K562 (cell line): ENCODE results near the gene UBE2M. TPM values are rescaled to one million over a fixed set of nuclear protein-coding genes. Genes with fewer than 3 reads are reported as not detected.
A peak's percentile ranks its signal among the peaks of the same experiment; 100 is the strongest.

ENCODE experiments used
- ATAC-seq: fragments of 200-7000 bp; cut with Tn5 transposase; 3 replicates; pipeline ENCODE4 v1.9.1; 2020; ENCODE audit warnings: moderate library complexity
- BruUV-seq: library from RNA; stranded (reverse); fragments of 400-500 nt; replicated peaks from 2 replicates; lab custom pipeline; 2021; lab: Mats Ljungman, UMichigan
- CTCF ChIA-PET: fragments of 300-600 bp; formaldehyde crosslinking; extraction: SDS; loops from one replicate; lab custom pipeline; 2021; ENCODE audit warnings: low intra/inter-chr PET ratio; lab: Yijun Ruan, JAX
- POLR2A ChIA-PET: fragments of 300-600, 350-650 bp; sonication (Branson Sonifier 250); formaldehyde crosslinking; extraction: SDS; loops from one replicate; lab custom pipeline; 2021; ENCODE audit warnings: antibody characterized with exemption, inconsistent platforms; lab: Yijun Ruan, JAX
- DNase-seq, 4 experiments: peaks; one replicate each; pipeline versions ENCODE4 v3.0.0 to v3.0.0-alpha.2; 2011 to 2018; ENCODE audit warnings: low spot score in 3 of 4, mixed read lengths in 3 of 4; ENCODE audit errors: extremely low read depth in 1 of 4
- FAIRE-seq: peaks from 2 replicates; lab custom pipeline; 2011; peaks lifted over from hg19 to GRCh38; lab: Jason Lieb, UNC
- H2AFZ ChIP-seq: 2 replicates; pipeline ENCODE4 v1.6.0; 2011; ENCODE audit warnings: low read depth, low read length, control low read depth, inconsistent platforms
- H3K27ac ChIP-seq: fragments of 200-600 bp; 3 replicates; pipeline ENCODE4 v1.8.0; 2011; ENCODE audit warnings: low read depth, mild to moderate bottlenecking, control low read depth, inconsistent platforms, low read length, moderate library complexity, mixed read lengths; ENCODE audit errors: extremely low read depth
- H3K27me3 ChIP-seq, 2 experiments: fragments of 300-600 bp in 1 of 2; 2 replicates in 1 of 2; 3 replicates in 1 of 2; pipeline versions ENCODE4 v1.6.0 to v1.8.0; 2011; ENCODE audit warnings: inconsistent platforms in 2 of 2, low read length in 2 of 2, mild to moderate bottlenecking in 1 of 2, mixed read lengths in 1 of 2, moderate library complexity in 1 of 2; ENCODE audit not compliant: control insufficient read depth in 2 of 2, insufficient read depth in 2 of 2
- H3K36me3 ChIP-seq: fragments of 300-600 bp; 3 replicates; pipeline ENCODE4 v1.8.0; 2011; ENCODE audit warnings: mild to moderate bottlenecking, low read length, inconsistent platforms; ENCODE audit not compliant: control insufficient read depth, insufficient read depth
- H3K4me1 ChIP-seq, 2 experiments: fragments of 200-600 bp in 1 of 2; replicated peaks in 1 of 2; 2 replicates in 1 of 2; 3 replicates in 1 of 2; pipeline versions ENCODE4 v1.5.1 to v1.8.0; 2011; ENCODE audit warnings: inconsistent platforms in 2 of 2, low read length in 2 of 2, mild to moderate bottlenecking in 1 of 2, mixed read lengths in 1 of 2, moderate library complexity in 1 of 2; ENCODE audit not compliant: control insufficient read depth in 2 of 2, insufficient read depth in 2 of 2
- H3K4me2 ChIP-seq: 2 replicates; pipeline ENCODE4 v1.6.1; 2011; ENCODE audit warnings: low read length, control low read depth, inconsistent platforms, mixed read lengths; ENCODE audit not compliant: insufficient read depth
- H3K4me3 ChIP-seq: fragments of 200-600 bp; sonication (generic), shearing (Covaris generic); 2 replicates; pipeline ENCODE4 v1.5.1; 2016; ENCODE audit warnings: control low read depth, inconsistent platforms
- H3K79me2 ChIP-seq: fragments of 200-600 bp; 3 replicates; pipeline ENCODE4 v1.8.0; 2011; ENCODE audit warnings: low read length, inconsistent platforms; ENCODE audit not compliant: control insufficient read depth, insufficient read depth
- H3K9ac ChIP-seq, 2 experiments: 2 replicates each; pipeline versions ENCODE4 v1.6.0 to v1.6.1; 2011; ENCODE audit warnings: low read depth in 2 of 2, low read length in 2 of 2, control low read depth in 1 of 2, inconsistent platforms in 1 of 2, mild to moderate bottlenecking in 1 of 2, mixed read lengths in 1 of 2; ENCODE audit not compliant: insufficient read depth in 1 of 2
- H3K9me1 ChIP-seq: one replicate; pipeline ENCODE4 v1.6.0; 2011; ENCODE audit warnings: inconsistent platforms, mild to moderate bottlenecking, low read length, moderate library complexity; ENCODE audit not compliant: control insufficient read depth, insufficient read depth
- H3K9me3 ChIP-seq: replicated peaks from 2 replicates; pipeline ENCODE4 v1.5.1; 2011; ENCODE audit warnings: low read depth, low read length, inconsistent platforms; ENCODE audit not compliant: control insufficient read depth, insufficient read depth
- H4K20me1 ChIP-seq: replicated peaks from 2 replicates; pipeline ENCODE4 v1.6.1; 2011; ENCODE audit warnings: low read length, inconsistent platforms, mixed read lengths; ENCODE audit not compliant: control insufficient read depth, insufficient read depth
- C11orf30 ChIP-seq: fragments of 450-650 bp; IDR thresholded peaks from 2 replicates; pipeline ENCODE4 v1.6.1; 2016; ENCODE audit warnings: low read depth, mild to moderate bottlenecking
- HIVEP1 ChIP-seq: fragments of 250-450 bp; sonication (Bioruptor Pico); IDR thresholded peaks from 2 replicates; pipeline ENCODE4 v1.4.0; 2020; ENCODE audit warnings: mild to moderate bottlenecking
- MAFF ChIP-seq: IDR thresholded peaks from 2 replicates; pipeline ENCODE4 v1.6.1; 2012; ENCODE audit warnings: low read length, improper control_type of control experiment
- MAFG ChIP-seq: fragments of 450-650 bp; conservative IDR thresholded peaks from 2 replicates; pipeline ENCODE4 v1.6.1; 2016; ENCODE audit warnings: missing genetic modification characterization, missing compliant biosample characterization
- MAFK ChIP-seq: IDR thresholded peaks from 2 replicates; pipeline ENCODE4 v1.6.1; 2011; ENCODE audit warnings: low read length, improper control_type of control experiment
- MECOM ChIP-seq: fragments of 250-450 bp; sonication (Bioruptor Pico); IDR thresholded peaks from 2 replicates; pipeline ENCODE4 v1.8.0; 2022; ENCODE audit warnings: inconsistent platforms
- PML ChIP-seq: IDR thresholded peaks from 2 replicates; pipeline ENCODE4 v1.6.1; 2012; ENCODE audit warnings: low read length, inconsistent platforms
- POLR2AphosphoS5 ChIP-seq: IDR thresholded peaks from 2 replicates; pipeline ENCODE4 v1.6.1; 2011; ENCODE audit warnings: mild to moderate bottlenecking, low read depth, low read length, moderate library complexity; ENCODE audit not compliant: control insufficient read depth, insufficient read depth
- SMAD4 ChIP-seq: fragments of 250-450 bp; sonication (Bioruptor Pico); conservative IDR thresholded peaks from 2 replicates; pipeline ENCODE4 v1.8.0; 2021; ENCODE audit warnings: inconsistent platforms, mild to moderate bottlenecking, moderate library complexity
- XRCC4 ChIP-seq: IDR thresholded peaks from one replicate; pipeline ENCODE4 v1.6.1; 2011; ENCODE audit not compliant: insufficient read depth, insufficient read length; ENCODE audit errors: extremely low read depth
- ZNF12 ChIP-seq: sonication (generic); formaldehyde crosslinking; IDR thresholded peaks from 2 replicates; pipeline ENCODE4 v1.4.0; 2020; ENCODE audit warnings: mild to moderate bottlenecking, missing genetic modification reagents
- ZNF124 ChIP-seq: sonication (generic); formaldehyde crosslinking; IDR thresholded peaks from 2 replicates; pipeline ENCODE4 v1.8.1; 2022; ENCODE audit warnings: missing genetic modification reagents
- ZNF316 ChIP-seq: fragments of 450-650 bp; IDR thresholded peaks from 2 replicates; pipeline ENCODE4 v1.6.1; 2016
- WGBS: fragments of 100-300 bp; shearing (Covaris generic); methylation state at CpG from one replicate; pipeline ENCODE4 v1.1.6; 2016; ENCODE audit warnings: low coverage, mixed read lengths; ENCODE audit not compliant: insufficient coverage; ENCODE audit errors: missing lambda C conversion rate; 5-methylcytosine and 5-hydroxymethylcytosine counted together
- in situ Hi-C: fragments of 300-500 bp; cut with MboI; formaldehyde crosslinking; loops from 4 replicates; pipeline ENCODE4 v1.15.0; 2018; ENCODE audit warnings: inconsistent platforms, mixed read lengths
- intact Hi-C: fragments of 100-400 bp; cut with micrococcal nuclease; formaldehyde crosslinking; loops from 2 replicates; pipeline ENCODE4 v1.14.2; 2022
- polyA plus RNA-seq, 8 experiments: library from polyadenylated mRNA; depleted of rRNA in 4 of 8; stranded (reverse) in 5 of 8; unstranded in 3 of 8; fragments of >200 nt; fragmentation: Nextera tagmentation in 2 of 8; fragmentation: Illumina TruSeq in 1 of 8; extraction: Ambion mirVana in 2 of 8; extraction: Trizol in 1 of 8; gene quantifications; 2 replicates each; pipeline versions ENCODE4 v1.2.1 to v1.2.3, GENCODE V29; 2011 to 2014; ENCODE audit warnings: inconsistent platforms in 1 of 8, missing spikeins in 1 of 8
- total RNA-seq, 7 experiments: library from RNA; depleted of rRNA in 6 of 7; stranded (reverse); fragments of >200 nt in 6 of 7; fragmentation: Illumina TruSeq in 2 of 7; extraction: Trizol in 2 of 7; gene quantifications; 2 replicates each; pipeline versions ENCODE4 v1.2.1 to v1.2.3, GENCODE V29; 2011 to 2021; ENCODE audit warnings: low replicate concordance in 1 of 7
- TF ChIP-seq, protein P1 (sequence below): fragments of 450-650 bp; IDR thresholded peaks from 2 replicates; pipeline ENCODE4 v1.6.1; 2016; ENCODE audit warnings: mild to moderate bottlenecking
- TF ChIP-seq, protein P2 (sequence below): fragments of 200-800 bp; sonication (Bioruptor generic); IDR thresholded peaks from 2 replicates; pipeline ENCODE4 v1.6.1; 2017; ENCODE audit warnings: missing genetic modification characterization, missing compliant biosample characterization
- TF ChIP-seq, protein P3 (sequence below): fragments of 450-650 bp; formaldehyde crosslinking; IDR thresholded peaks from 2 replicates; pipeline ENCODE4 v1.4.0; 2020; ENCODE audit warnings: mild to moderate bottlenecking, mixed read lengths
- TF ChIP-seq, protein P4 (sequence below): IDR thresholded peaks from 2 replicates; pipeline ENCODE4 v1.6.1; 2016; ENCODE audit warnings: missing genetic modification characterization, missing compliant biosample characterization

Gene UBE2M
- total and polyA plus RNA-seq, 9 of the 15 experiments (the other 6 are each of a cell fraction or from before 2014, with no cell fraction given) = 0.92 to 163 (median 85.7) TPM

DNA sequence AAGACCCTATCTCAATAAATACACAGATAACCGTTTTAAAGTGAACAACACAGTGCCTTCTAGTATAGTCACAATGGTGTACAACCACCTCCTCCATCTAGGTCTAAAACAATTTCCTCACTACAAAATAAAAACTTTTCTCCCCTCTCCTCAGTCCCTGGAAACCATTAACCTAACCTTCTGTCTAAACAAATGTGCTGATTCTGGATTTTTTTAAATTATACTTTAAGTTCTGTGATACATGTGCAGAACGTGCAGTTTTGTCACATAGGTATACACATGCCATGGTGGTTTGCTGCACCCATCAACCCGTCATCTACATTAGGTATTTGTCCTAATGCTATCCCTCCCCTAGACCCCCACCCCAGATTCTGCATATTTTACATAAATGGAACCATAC lies 29.0 kb downstream of the UBE2M start:
- DNase-seq (no peak), ATAC-seq (no peak), FAIRE-seq (no peak)
- ChIA-PET POLR2A (no interaction called here), CTCF (no interaction called here)
- H2AFZ ChIP-seq = no peak overlapping the region
- no peaks in the 10 kb centered on the region for H3K9me1 ChIP-seq
- in situ Hi-C loops (no loop called here), intact Hi-C loops (no loop called here)
- peaks cover 0 to 5% of the 10 kb centered on the region in 2 experiments; a peak in 1 of 5 replicates for H3K27me3 ChIP-seq
- no peaks in the 10 kb centered on the region for H3K79me2 ChIP-seq
- peaks cover 0 to 3% of the 10 kb centered on the region in 2 experiments; a peak in 1 of 5 replicates for H3K4me1 ChIP-seq
- H3K4me2 ChIP-seq = no peak overlapping the region
- H3K9me3 ChIP-seq = no peaks in the 10 kb centered on the region
- 4% methylated on average over 3 of the region's 3 CpGs for WGBS
- TF ChIP-seq, protein P1, sequence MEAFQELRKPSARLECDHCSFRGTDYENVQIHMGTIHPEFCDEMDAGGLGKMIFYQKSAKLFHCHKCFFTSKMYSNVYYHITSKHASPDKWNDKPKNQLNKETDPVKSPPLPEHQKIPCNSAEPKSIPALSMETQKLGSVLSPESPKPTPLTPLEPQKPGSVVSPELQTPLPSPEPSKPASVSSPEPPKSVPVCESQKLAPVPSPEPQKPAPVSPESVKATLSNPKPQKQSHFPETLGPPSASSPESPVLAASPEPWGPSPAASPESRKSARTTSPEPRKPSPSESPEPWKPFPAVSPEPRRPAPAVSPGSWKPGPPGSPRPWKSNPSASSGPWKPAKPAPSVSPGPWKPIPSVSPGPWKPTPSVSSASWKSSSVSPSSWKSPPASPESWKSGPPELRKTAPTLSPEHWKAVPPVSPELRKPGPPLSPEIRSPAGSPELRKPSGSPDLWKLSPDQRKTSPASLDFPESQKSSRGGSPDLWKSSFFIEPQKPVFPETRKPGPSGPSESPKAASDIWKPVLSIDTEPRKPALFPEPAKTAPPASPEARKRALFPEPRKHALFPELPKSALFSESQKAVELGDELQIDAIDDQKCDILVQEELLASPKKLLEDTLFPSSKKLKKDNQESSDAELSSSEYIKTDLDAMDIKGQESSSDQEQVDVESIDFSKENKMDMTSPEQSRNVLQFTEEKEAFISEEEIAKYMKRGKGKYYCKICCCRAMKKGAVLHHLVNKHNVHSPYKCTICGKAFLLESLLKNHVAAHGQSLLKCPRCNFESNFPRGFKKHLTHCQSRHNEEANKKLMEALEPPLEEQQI = no peak
- no peak for TF ChIP-seq ZNF12 (CRISPR knock-in tag)
- TF ChIP-seq, protein P2, sequence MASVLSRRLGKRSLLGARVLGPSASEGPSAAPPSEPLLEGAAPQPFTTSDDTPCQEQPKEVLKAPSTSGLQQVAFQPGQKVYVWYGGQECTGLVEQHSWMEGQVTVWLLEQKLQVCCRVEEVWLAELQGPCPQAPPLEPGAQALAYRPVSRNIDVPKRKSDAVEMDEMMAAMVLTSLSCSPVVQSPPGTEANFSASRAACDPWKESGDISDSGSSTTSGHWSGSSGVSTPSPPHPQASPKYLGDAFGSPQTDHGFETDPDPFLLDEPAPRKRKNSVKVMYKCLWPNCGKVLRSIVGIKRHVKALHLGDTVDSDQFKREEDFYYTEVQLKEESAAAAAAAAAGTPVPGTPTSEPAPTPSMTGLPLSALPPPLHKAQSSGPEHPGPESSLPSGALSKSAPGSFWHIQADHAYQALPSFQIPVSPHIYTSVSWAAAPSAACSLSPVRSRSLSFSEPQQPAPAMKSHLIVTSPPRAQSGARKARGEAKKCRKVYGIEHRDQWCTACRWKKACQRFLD (CRISPR knock-in tag) = no peak
- TF ChIP-seq POLR2AphosphoS5 = no peak
- TF ChIP-seq, protein P3, sequence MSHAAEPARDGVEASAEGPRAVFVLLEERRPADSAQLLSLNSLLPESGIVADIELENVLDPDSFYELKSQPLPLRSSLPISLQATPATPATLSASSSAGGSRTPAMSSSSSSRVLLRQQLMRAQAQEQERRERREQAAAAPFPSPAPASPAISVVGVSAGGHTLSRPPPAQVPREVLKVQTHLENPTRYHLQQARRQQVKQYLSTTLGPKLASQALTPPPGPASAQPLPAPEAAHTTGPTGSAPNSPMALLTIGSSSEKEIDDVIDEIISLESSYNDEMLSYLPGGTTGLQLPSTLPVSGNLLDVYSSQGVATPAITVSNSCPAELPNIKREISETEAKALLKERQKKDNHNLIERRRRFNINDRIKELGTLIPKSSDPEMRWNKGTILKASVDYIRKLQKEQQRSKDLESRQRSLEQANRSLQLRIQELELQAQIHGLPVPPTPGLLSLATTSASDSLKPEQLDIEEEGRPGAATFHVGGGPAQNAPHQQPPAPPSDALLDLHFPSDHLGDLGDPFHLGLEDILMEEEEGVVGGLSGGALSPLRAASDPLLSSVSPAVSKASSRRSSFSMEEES (CRISPR knock-in tag) = no peak
- TF ChIP-seq C11orf30 = peak; percentile 78
- TF ChIP-seq MAFF = peak; percentile 49
- TF ChIP-seq HIVEP1 = no peak
- TF ChIP-seq ZNF316 = peak; percentile 88
- peak; percentile 56; the same call in 1 of the 2 replicates for TF ChIP-seq MAFG (tag)
- TF ChIP-seq XRCC4 = no peak
- TF ChIP-seq MAFK = peak; percentile 21; the same call in 1 of the 2 replicates
- no peak for TF ChIP-seq ZNF124 (CRISPR knock-in tag)
- no peak for TF ChIP-seq SMAD4
- no peak for TF ChIP-seq PML
- TF ChIP-seq, protein P4, sequence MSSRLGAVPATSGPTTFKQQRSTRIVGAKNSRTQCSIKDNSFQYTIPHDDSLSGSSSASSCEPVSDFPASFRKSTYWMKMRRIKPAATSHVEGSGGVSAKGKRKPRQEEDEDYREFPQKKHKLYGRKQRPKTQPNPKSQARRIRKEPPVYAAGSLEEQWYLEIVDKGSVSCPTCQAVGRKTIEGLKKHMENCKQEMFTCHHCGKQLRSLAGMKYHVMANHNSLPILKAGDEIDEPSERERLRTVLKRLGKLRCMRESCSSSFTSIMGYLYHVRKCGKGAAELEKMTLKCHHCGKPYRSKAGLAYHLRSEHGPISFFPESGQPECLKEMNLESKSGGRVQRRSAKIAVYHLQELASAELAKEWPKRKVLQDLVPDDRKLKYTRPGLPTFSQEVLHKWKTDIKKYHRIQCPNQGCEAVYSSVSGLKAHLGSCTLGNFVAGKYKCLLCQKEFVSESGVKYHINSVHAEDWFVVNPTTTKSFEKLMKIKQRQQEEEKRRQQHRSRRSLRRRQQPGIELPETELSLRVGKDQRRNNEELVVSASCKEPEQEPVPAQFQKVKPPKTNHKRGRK (tag) = no peak
- no peak for TF ChIP-seq MECOM (CRISPR knock-in tag)
- no peaks in the 10 kb centered on the region for H4K20me1 ChIP-seq
- H3K27ac ChIP-seq = no peak overlapping the region
- H3K9ac ChIP-seq = no peak overlapping the region
- H3K36me3 ChIP-seq = no peaks in the 10 kb centered on the region
- BruUV-seq = no TSS peak
- no peak overlapping the region for H3K4me3 ChIP-seq
